Transverse colon (tissue), 3 donors: ENCODE measurements around the gene PRLR.

ENCODE experiments used
- CTCF ChIP-seq, 5 experiments: fragments of 200-600 bp in 3 of 5; fragments of 450-650 bp in 2 of 5; sonication (generic) in 3 of 5; IDR thresholded peaks; 1 replicate in 2 of 5; 2 replicates in 3 of 5; pipeline ENCODE4 v1.5.1; 2016 to 2017; ENCODE audit warnings: antibody characterized with exemption in 5 of 5, inconsistent platforms in 3 of 5, mild to moderate bottlenecking in 2 of 5, moderate library complexity in 1 of 5
- EP300 ChIP-seq: sonication (generic); formaldehyde crosslinking; IDR thresholded peaks from one replicate; pipeline ENCODE4 v1.6.1; 2017; ENCODE audit warnings: antibody characterized with exemption, low read depth

DNA sequence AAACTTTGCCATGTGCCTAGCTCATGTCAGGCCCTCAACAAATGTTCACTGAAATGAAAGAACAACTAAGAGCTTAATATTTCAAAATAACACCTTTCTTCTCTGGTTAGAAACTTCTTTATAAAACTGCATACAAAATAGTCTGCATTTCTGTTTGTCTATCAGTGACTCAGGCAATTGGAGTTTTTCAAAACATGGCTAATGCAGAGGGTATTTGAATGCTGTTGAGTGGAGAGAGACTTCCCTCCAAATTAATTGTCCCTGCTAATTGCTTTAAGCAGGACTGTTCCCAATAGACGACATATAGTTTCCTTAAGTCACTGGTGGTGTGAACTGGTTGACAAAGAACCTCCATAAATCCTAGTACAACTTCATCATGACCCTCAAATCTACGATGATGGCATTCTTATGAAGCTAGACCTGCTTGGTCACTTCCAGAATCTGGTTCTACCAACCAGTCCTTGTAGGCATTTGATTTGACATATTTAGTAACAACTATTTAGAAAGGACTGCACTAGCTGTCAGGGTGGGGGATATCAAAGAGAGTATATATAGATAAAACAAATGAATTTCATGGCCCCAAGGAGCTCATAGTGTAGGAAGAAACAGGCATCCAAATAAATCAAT is 84.5 kb downstream of the PRLR start:
- TF ChIP-seq CTCF (IDR thresholded peaks at IDR 0.05) (no peak), EP300 (no peak)
